ENCODE data around the gene CHMP4B. TPM values are rescaled to one million over a fixed set of nuclear protein-coding genes. Genes with fewer than 3 reads are reported as not detected.
A peak's percentile ranks its signal among the peaks of the same experiment; 100 is the strongest.

CHMP4B gene
- total RNA-seq, 4 donors from 2014 or later, result 93.4 to 118 (median 112) TPM

GRCh38 chr20:33811776-33812151 lies 616 bp downstream of the CHMP4B start:
- no peaks in the 10 kb centered on the region for H3K27me3 ChIP-seq
- peaks cover 0 to 4% of the 10 kb centered on the region in 2 donors for H3K36me3 ChIP-seq
- H3K9me3 ChIP-seq, result no peaks in the 10 kb centered on the region
- no peak for TF ChIP-seq POLR2A (IDR thresholded peaks at IDR 0.05)
- no peak for TF ChIP-seq CTCF (IDR thresholded peaks at IDR 0.05)
- no peak for TF ChIP-seq EP300 (IDR thresholded peaks at IDR 0.05)
- no peak for TF ChIP-seq POLR2AphosphoS5 (IDR thresholded peaks at IDR 0.05)
- peak overlapping the region; percentile 88 to 95 (median 94) for H3K27ac ChIP-seq
- H3K4me1 ChIP-seq, result peaks cover 4 to 53% (median 15%) of the 10 kb centered on the region in 3 donors
- WGBS, 2 donors (ENCODE audit: low coverage in 1 of 2), result 1% methylated on average over 11 to 12 of the region's 12 CpGs
- ATAC-seq, result no peak
- peak overlapping the region; percentile 81 to 91 for H3K4me3 ChIP-seq

GRCh38 chr20:33812152-33812849 lies 1.2 kb downstream of the CHMP4B start:
- Histone ChIP-seq H3K4me1 (peaks cover 8 to 58% (median 18%) of the 10 kb centered on the region in 3 donors), H3K27ac (peak overlapping the region; percentile 88 to 95 (median 94)), H3K27me3 (no peaks in the 10 kb centered on the region), H3K4me3 (peak overlapping the region; percentile 81 to 91), H3K9me3 (no peaks in the 10 kb centered on the region), H3K36me3 (peaks cover 0 to 4% of the 10 kb centered on the region in 2 donors)
- ATAC-seq, result peak; percentile 49
- WGBS, 2 donors (ENCODE audit: low coverage in 1 of 2), result 4 to 6% methylated on average over 10 to 14 of the region's 14 CpGs
- no peak for TF ChIP-seq EP300 (IDR thresholded peaks at IDR 0.05)
- peak; percentile 74 for TF ChIP-seq POLR2AphosphoS5 (IDR thresholded peaks at IDR 0.05)

- TF ChIP-seq POLR2AphosphoS5 (IDR thresholded peaks at IDR 0.05), result no peak
- no peak for TF ChIP-seq EP300 (IDR thresholded peaks at IDR 0.05)
- no peak for TF ChIP-seq POLR2A (IDR thresholded peaks at IDR 0.05)
- TF ChIP-seq CTCF (IDR thresholded peaks at IDR 0.05), result no peak
- peaks cover 8 to 65% (median 23%) of the 10 kb centered on the region in 3 donors for H3K4me1 ChIP-seq
- peaks cover 0 to 4% of the 10 kb centered on the region in 2 donors for H3K36me3 ChIP-seq
- 11 to 21% methylated on average over 9 to 10 of the region's 10 CpGs for WGBS, 2 donors (ENCODE audit: low coverage in 1 of 2)
- peak overlapping the region; percentile 81 to 91 for H3K4me3 ChIP-seq
- ATAC-seq, result no peak
- no peaks in the 10 kb centered on the region for H3K9me3 ChIP-seq
- H3K27me3 ChIP-seq, result no peaks in the 10 kb centered on the region
- H3K27ac ChIP-seq, result peak overlapping the region; percentile 88 to 95 (median 94)
Observed at GRCh38 chr20:33812908-33813462, 1.8 kb downstream of the CHMP4B start.

- peaks cover 8 to 78% (median 25%) of the 10 kb centered on the region in 3 donors for H3K4me1 ChIP-seq
- WGBS, 2 donors (ENCODE audit: low coverage in 1 of 2), result 55 to 63% methylated on average over 5 of the region's 5 CpGs
- no peaks in the 10 kb centered on the region for H3K9me3 ChIP-seq
- no peaks in the 10 kb centered on the region for H3K27me3 ChIP-seq
- no peak overlapping the region for H3K4me3 ChIP-seq
- H3K27ac ChIP-seq, result no peak overlapping the region
- peaks cover 0 to 4% of the 10 kb centered on the region in 2 donors for H3K36me3 ChIP-seq
- no peak for TF ChIP-seq EP300 (IDR thresholded peaks at IDR 0.05)
- no peak for TF ChIP-seq CTCF (IDR thresholded peaks at IDR 0.05)
- no peak for TF ChIP-seq POLR2AphosphoS5 (IDR thresholded peaks at IDR 0.05)
- no peak for TF ChIP-seq POLR2A (IDR thresholded peaks at IDR 0.05)
- no peak for ATAC-seq
Observed at GRCh38 chr20:33814238-33814712, 3.1 kb downstream of the CHMP4B start.

GRCh38 chr20:33815671-33816070 lies 4.5 kb downstream of the CHMP4B start:
- H3K27me3 ChIP-seq, result no peaks in the 10 kb centered on the region
- peaks cover 8 to 88% (median 25%) of the 10 kb centered on the region in 3 donors for H3K4me1 ChIP-seq
- H3K27ac ChIP-seq, result no peak overlapping the region
- WGBS, 2 donors (ENCODE audit: low coverage in 1 of 2), result 89 to 100% methylated on average over 2 to 3 of the region's 3 CpGs
- no peak for ATAC-seq
- peaks cover 0 to 4% of the 10 kb centered on the region in 2 donors for H3K36me3 ChIP-seq
- no peak overlapping the region for H3K4me3 ChIP-seq
- no peak for TF ChIP-seq POLR2A (IDR thresholded peaks at IDR 0.05)
- no peak for TF ChIP-seq CTCF (IDR thresholded peaks at IDR 0.05)
- TF ChIP-seq POLR2AphosphoS5 (IDR thresholded peaks at IDR 0.05), result no peak
- no peak for TF ChIP-seq EP300 (IDR thresholded peaks at IDR 0.05)
- no peaks in the 10 kb centered on the region for H3K9me3 ChIP-seq
